IPS-NIHi7 (cell line): ENCODE results near the gene KIF12.

Experiments used
- DNase-seq: peaks from one replicate; pipeline ENCODE4 v3.0.0; 2012; ENCODE audit warnings: mixed read lengths; ENCODE audit errors: extremely low spot score

KIF12 gene

DNA sequence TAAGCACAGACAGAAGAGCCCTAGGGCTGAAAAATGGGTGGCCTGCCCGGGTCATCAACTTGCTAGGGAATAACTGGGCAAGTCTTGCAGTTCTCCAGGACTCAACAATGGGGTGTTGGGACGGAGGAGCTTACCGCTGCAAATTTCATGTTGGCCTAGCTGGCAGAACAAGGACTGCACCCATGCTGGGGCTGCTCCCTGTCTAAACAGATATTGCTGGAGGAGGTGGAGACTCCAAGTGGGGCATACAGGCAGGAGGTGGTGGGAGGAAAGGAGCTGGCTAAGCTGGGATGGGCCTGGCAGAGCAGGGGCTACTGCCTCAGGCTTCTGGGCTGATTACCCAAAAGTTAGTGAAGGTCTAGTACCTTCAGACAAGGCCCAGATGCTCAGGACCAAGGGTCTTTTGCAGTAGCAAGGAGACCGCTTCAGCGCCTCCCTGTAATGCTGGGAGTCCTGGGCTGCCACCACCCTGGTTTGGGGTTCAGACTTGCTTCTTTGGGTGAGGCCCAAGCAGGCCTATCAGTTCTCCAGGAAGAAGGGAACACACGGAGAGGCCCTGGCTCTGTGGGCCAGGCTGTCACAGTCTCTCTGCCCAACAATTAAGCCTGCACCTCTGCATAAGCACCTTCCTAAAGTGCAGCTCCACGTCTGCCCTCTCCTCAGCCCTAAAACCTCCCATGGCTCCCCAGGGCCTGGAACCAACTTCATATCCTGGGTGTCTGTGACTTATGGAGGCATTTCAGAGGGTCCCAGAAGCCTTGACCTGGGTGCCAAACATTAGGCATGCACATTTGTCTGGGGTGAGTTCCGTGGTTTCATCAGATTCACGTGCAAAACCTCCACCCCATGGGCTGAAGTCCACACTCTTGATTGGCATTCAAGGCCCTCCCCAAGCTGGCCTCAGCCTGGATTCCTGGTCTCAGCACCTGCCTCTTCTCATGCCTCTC lies 24.2 kb upstream of the KIF12 start:
- no peak for DNase-seq

DNA sequence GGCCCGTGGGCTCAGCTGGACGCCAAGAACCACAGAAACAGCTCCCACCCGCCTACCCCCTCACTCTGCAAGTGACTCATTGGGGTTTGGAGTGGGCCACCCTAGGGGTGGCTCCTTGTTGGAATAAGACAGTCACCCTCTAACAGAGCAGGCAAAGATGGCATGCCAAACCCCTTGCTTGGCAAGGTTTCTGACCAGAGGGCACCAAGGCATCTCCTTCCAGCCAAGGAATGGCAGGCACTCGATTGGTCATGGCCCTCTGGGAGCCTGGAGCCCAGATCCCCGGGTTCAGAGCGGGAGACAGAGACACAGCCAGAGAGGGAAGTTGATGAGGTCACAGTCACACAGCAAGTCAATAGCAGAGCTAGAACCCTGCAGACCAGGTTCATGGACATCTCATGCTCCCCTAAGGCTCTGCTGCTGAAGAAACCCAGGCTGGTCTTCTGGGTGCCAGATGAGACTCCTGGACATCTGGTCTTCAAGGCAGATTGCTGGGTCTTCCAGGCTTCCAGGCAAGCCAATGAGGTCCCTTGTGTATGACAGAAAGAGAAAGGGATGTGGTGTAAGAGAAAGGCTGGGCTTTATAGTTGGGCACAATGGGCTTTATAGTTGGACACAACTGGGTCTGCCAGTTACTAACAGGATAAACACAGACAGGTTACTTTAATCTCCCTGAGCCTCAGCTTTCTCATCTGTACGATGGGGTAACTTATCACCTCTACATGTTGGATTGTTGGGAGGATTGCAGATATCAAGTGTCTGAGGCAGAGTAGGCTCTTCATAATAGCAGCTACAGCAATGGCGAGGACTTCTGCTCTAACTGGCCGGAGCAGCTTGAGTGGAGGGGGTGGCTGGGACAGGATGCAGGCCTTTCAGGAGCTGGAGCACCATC lies 23.3 kb upstream of the KIF12 start:
- DNase-seq: no peak

DNA sequence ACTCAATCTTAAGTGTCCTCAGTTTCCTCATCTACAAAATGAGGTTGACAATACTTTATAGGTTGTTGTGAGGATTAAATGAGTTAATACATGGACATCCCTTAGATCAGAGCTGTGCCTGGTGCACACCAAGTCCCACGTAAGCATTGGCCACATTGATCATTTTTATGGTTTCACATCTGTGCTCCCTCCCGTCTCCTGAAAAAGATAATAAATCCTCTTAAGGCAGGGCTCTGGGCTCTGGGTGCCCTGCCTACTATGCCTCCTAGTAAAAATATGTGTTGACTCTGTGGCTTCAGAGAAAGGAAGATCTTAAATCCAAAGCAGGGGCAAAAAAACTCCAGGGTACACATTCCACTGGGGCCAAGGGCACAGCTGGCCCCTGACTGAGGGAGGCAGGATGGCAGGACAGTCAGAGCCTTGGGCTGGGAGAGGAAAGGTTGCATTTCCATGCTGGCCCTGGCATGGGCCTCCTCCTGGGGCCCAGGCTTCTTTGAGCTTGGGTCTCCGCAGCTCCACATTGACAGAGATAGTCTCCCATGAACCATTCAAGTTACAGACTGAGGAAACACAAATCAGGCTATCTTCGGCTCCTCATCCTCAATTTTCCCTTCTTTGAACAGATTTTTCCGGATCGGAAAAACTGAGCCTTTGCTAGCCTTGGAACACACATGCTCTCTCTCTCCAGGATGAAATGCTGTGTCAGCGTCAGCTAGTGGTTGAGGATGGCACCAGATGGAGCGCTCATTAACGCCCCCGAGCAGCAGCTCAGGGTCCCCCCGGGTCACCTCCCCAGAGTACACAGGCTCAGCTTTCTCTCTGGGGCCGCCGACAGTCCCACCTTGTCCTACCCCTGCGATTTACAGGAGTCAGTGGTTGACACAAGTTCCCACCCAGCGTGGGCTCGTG lies 22.4 kb upstream of the KIF12 start:
- no peak for DNase-seq

DNA sequence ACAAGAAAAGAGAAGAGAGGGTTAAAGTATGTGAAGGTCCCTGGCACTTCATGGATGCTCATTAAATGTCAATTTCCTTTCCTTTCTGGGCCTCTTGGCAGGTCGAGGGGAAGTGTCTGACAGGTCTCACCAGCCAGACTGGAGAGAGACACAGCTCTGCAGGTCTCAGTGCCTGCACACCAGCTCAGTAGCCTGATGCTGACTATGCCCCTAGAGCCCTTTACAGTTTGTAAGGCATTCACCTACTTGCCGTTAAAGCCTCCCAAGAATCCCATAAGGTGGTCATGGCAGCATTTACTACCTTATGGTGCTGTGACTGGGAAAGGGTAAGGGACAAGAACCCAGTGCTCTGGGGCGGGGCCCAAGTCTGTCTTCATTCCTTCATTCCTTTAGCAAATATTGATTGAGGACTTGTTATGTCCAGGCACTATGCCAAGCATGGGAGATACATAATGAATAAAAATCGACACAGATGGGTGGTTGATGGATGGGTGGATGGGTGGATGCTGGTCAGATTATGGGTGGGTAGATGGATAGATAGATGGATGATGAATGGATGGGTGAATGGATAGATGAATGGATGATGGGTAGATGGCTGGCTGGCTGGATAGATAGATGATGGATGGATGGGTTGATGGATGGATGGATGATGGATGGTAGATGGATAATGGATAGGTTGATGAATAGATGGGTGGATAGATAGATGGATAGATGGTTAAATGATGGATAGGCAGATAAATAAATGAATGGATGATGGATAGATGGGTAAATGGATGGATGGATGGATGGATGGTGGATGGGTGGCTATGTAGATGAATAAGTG lies 21.3 kb upstream of the KIF12 start:
- no peak for DNase-seq

DNA sequence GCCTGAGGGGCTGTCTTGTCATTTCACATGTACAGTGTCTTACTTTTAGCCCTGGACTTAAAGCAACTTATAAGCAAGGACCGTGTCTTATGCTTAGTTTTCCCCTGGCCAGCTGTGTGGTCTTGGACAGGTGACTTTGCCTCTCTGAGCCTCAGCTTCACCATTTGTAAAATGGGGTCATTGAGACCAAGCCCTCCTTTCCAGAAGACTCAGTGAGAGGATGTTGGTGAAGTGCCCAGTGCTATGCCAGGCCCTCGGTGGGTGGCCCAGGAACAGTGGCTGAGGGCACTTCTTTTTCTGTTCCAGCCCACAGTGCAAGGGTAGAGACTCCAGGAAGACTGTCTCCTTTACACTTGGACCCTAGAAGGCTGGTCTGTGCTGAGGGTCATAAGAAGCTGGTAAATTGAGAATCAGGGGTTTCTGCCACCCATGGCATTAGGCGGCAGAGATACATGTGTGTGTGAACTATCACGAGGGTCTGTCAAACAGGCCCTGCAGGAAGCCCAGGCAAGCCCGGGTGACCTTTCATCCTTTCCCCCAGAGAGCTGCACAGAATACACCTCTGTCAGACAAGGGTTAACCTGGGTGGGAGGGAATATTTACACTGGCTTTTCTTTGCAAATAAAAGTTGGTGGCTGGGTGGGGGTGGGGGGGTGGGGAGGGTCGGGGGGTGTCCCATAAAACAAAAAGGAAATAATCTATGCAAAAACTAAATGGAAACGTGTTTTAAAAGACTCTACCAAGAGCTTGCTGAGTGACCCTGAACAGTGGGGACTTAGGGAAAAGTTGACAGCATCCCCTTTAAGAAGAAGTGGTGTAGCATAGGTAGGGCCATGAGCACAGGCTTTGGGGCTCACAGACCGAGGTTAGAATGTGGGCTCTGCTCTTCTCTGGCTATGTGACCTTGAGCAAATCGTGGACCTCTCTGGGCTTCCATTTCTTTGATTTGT lies 20.4 kb upstream of the KIF12 start:
- no peak for DNase-seq

DNA sequence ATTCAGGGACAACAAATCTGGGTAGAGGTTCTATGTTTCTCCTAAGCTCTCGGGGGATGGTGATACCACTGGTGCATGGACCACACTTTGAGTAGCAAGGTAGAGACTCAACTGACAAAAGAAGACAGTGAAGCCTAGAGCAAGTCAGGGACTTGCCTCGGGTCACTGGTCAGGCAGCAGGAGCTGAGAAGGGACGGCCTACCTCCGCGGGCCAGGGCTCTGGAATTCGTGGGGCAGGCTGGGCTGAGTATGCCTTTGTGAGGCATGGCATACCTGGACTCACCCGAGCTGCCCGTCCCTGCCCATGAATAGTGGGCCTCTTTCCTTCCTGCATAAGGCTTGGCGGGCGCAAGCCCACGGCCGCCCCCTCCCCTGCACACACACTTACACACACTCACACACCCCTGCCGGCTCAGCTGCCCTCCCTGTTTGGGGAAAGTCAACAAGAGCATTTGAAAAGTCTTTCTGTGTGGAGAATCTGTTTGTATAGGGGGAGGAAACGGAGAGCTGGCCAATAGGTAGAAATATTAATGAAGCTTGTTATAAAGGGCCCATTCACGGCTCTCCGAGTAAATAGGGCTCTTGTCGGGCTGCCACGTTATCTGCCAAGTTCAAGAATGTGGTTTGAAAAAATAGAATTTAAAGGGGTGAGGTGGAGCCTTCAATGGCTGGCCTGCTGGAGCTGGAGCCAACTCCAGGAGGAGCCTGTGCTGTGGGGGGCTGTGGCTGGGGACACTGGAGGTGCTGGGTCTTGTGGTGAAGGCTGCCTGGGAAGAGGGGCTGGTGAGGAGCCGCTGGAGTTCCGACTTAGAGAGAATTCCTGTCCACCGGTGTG lies 19.1 kb upstream of the KIF12 start:
- DNase-seq: no peak

DNA sequence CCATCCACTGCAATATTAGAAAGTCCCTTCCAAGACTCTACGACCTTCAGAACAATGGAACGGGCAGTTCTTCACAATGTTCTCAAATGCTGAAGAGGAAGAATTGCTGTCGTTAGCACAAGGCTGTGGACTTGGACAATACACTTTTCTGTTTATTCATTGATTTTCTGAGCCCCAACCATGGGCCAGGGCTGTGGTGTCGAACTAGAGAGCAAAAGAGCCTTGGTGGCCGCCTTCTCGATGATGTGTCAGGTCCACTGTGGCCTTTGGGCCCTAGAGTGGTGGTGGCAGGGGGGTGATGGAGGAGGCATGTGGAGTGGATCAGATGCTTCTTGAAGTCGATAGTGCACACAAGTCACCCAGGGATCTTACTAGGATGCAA lies 18.5 kb upstream of the KIF12 start:
- no peak for DNase-seq

DNA sequence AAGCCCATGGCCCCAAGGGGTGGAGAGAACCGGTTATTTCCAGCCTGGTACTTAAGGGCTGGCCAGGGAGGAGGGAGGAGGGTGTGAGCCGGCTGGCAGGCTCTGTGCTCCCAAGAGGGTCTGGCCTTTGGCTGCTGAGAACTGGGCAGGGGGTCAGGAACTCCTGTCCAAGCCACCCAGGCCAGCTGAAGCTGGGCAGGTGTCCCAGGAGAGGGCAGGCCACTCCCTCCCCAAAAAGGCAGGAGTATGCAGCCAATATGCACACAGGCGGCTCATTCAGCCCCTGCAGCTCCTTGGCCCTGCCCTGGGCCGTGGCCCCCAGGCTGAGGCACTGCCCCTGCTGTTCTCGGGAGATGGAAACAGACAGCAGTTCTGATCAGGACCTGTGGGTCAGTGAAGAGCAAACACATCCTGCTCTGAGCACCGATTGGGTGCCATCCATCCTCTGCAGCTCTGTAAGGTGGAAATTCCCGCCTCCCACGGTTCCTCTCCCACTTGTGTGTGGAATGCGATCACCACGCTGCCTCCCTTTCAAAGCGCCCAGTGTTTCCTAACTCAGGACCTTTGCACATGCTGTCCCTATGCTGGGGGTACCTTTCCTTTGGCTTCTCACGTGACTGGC lies 17.1 kb upstream of the KIF12 start:
- DNase-seq: no peak

DNA sequence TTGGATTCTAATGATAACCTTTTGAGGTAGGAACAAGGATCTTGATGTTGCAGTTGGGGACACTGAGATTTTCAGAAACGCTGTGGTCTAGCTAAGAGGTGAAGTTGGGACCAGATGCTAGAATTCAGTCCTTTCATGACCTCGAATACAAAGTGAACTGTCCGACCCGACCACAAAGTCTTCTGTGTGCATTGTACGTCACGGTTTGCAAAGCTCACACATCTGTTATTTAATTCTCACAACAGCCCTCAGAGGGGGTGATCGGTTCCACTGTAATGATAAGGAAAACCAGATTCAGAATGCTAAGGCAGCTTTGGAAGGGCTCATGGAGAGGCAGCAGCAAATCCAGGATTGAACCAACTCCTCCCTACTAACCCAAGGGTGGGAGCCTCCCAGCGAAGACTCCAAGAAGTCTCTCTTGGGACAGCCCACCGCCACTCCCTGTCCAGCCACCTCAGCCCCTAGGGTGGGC lies 16.6 kb upstream of the KIF12 start:
- DNase-seq: no peak

DNA sequence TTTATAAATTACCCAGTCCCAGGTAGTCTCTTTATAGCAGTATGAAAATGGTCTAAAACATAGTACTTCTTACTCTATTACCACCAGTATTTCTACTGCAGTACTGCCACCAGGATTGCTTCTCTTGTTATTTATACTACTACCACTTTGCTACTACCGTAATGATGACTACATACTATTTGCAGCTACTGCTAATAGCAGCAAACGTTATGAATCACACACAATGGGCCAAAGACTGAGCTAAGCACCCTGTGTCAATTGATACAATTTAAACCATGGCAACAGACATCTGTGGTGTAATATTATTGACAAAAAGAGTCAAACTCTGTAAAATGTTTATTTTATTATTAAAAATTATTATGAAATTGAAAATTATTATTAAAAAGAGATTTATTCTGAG lies 15.3 kb upstream of the KIF12 start:
- no peak for DNase-seq

DNA sequence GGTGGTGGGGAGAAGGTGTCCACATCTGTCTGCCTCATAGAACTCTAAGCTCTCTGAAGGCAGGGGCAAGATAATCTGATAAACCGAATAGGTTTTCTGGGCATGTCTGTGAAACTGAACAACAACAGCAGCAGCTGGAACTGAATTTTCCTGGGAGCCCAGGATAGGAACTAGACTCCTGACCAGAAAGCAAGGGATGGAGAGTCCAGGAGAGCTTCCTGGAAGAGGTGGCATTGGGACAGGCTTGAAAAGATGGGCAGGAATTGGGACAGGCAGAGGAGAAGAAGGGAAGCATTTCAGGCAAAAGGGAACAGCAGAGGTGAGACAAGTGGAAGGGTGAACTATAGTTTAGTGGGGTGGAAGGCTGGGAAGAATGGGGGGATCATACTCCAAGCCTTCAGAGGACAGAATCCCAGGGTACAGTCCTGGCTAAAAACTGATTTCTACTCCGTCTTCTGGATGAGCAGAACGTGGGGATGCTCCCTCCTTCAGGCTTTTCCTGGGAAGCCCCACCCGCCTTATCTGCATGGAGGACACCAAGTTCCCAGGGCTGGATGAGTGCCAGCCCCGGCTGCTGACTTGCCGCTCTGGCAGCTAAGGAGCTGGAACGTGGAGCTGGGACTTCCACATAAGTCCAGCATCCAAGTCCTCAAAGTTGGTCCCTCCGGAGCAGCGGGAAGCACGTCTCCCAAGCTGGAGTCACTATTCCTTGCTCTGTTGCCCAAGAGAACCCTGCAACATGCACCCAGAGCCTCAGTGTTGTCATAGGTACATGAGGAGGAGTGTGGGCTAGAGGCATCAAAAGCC lies 13.9 kb upstream of the KIF12 start:
- no peak for DNase-seq

DNA sequence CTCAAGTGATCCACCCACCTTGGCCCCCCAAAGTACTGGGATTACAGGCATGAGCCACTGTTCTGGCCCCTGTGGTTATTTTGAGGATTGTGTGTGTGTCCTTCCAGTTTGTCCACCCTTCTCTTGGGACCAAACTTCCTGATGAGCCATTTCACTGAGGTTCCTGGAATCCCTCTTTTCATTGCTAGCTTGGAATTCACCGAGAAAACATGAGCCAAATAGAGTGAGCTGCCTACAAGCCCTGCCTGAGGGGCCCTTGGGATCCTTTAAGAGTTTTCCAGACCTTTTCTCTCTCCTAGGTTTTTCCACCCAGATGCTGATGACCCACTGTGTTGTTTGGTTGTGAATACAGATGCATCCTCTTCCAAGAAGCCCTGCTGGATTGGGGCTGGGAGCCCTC lies 13.2 kb upstream of the KIF12 start:
- DNase-seq: no peak

DNA sequence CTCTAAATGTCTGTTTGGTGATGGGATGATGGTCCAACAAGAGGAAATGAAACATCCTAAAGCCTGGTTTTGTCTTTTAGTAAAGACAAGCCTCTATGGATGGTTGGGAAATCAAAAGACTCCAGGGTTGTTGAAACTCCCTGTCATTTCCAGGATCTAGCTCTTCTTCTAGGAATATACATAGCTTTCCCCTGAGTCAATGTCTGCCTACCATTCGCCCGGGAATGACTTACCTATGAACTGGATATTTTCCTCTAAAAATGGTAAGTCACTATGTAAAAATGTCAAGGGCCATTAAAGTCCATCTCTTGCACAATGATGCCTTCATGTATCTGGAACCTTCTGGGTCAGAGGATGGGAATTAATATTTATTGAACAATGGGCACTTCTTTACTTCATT lies 11.1 kb upstream of the KIF12 start:
- no peak for DNase-seq

DNA sequence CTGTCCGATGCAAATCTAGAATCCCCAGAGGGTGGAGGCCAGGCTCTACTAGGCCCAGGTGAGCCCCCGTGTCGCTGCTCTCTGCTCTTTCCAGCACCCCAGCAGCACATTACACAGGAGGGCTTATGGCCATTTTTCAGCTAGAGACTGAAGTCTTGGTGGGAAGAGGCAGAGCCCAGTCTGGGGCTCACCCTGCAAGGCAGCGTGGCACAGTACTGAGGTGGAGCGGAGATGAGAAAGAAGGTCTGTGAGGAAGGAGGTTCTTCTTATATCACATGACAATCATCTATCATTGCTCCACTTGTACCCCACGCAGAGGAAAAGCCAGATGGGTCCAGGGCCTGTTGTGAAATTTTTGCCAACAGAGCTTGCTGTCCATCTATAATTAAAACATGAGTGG lies 10.0 kb upstream of the KIF12 start:
- DNase-seq: no peak

DNA sequence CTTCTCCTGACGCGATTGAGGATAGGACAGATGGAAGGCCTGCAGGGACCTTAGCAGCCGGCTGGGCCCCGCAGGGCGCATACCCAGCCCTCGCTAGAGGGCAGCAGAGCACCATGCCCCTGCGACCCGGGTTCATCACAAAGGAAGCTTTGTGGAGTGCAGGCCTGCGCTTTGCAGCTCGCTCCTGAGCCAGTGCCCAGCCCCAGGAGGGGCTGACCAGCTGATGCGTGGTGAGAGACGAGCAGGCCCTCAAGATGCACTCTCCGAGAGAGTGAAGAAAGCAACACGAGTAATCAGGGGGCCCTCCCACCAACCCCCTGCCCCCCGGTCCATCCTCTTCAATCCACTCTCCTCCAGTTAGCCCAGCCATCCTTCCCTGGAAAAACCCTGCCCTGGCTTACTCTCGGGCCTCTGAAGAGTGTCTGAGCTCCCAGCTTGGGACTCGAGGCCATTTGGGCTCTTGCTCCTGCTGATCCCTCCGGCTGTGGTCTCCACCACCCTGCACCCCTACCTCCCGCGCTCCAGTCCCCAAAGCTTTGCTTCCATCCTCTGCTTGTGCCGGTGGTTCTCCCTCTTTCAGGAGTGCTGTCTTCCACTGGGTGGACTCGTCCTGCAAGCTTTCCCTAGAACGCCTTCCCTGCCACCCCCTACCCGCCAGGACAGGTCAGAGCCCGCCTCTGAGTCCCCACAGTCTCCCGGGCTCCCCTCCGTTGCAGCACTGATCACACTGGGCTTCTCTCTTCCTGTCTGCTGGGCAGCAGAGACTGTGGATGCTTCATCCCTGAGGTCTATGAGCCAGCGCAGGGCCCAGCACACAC lies 9.1 kb upstream of the KIF12 start:
- DNase-seq: peak; percentile 95

DNA sequence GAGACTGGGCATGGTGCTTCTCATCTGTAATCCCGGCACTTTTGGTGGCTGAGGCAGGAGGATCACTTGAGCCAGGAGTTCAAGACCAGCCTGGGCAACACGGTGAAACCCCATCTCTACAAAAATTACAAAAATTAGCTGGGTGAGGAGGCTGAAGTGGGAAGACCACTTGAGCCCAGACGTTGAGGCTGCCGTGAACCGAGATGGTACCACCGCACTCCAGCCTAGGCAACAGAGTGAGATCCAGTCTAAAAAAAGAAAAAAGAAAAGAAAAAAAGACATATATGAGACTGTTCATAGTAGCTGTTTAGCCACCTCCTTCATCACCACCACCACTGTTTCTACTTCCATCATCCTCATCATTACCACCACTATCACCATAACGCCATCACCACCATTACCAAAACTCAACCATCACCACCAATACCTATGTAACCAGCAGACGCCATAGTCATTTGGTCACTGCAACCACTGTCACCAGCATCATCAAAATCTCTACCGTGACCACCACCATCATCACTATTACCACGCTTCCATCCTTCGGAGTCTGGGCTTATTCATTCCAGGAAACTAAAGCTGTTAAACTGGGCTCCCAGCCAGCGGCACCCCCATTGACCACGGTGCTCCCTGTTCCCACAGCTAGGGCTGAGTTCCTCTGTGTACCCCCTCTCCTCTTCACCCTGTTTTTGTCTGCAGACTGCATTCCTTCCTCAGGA lies 8.4 kb upstream of the KIF12 start:
- no peak for DNase-seq
